ENCODE data around the gene LRRC4C.

LRRC4C gene

GRCh38 chr11:41457216-41458014, 2.0 kb downstream of the LRRC4C start:
- no peak for DNase-seq (ENCODE audit: low spot score)
- H3K27ac ChIP-seq: no peak overlapping the region
- no peak for TF ChIP-seq CTCF (conservative IDR thresholded peaks at IDR 0.05; ENCODE audit: low read depth)
- ChIA-PET POLR2A (ENCODE audit: low non-redundant PET) (no interaction called here), CTCF (interaction anchor here (0.7 kb wide), 1 partner anchor 155 kb away, joined by 3 read pairs; no protein-coding TSS in a partner anchor)

- no peak for DNase-seq (ENCODE audit: low spot score)
- H3K27ac ChIP-seq: no peak overlapping the region
- ChIA-PET CTCF (interaction anchor here (0.6 kb wide), 1 partner anchor 484 kb away, joined by 3 read pairs; no protein-coding TSS in a partner anchor), POLR2A (ENCODE audit: low non-redundant PET) (no interaction called here)
- no peak for TF ChIP-seq CTCF (conservative IDR thresholded peaks at IDR 0.05; ENCODE audit: low read depth)
Observed at GRCh38 chr11:41456269-41456668, 3.2 kb downstream of the LRRC4C start.

- no peak overlapping the region for H3K27ac ChIP-seq
- ChIA-PET CTCF (no interaction called here), POLR2A (ENCODE audit: low non-redundant PET) (no interaction called here)
- DNase-seq (ENCODE audit: low spot score): no peak
- no peak for TF ChIP-seq CTCF (conservative IDR thresholded peaks at IDR 0.05; ENCODE audit: low read depth)
Observed at GRCh38 chr11:41451011-41451410, 8.4 kb downstream of the LRRC4C start.

GRCh38 chr11:41449483-41450050, 9.9 kb downstream of the LRRC4C start:
- ChIA-PET POLR2A (ENCODE audit: low non-redundant PET) (interaction anchor here (0.6 kb wide), 1 partner anchor 221 kb away, joined by 7 read pairs; no protein-coding TSS in a partner anchor), CTCF (interaction anchor here (0.6 kb wide), 1 partner anchor 1834 kb away, joined by 4 read pairs; no protein-coding TSS in a partner anchor)
- TF ChIP-seq CTCF (conservative IDR thresholded peaks at IDR 0.05; ENCODE audit: low read depth): no peak
- no peak overlapping the region for H3K27ac ChIP-seq
- no peak for DNase-seq (ENCODE audit: low spot score)

GRCh38 chr11:41446566-41446965, 12.9 kb downstream of the LRRC4C start:
- ChIA-PET CTCF (no interaction called here), POLR2A (ENCODE audit: low non-redundant PET) (no interaction called here)
- no peak for DNase-seq (ENCODE audit: low spot score)
- no peak overlapping the region for H3K27ac ChIP-seq
- no peak for TF ChIP-seq CTCF (conservative IDR thresholded peaks at IDR 0.05; ENCODE audit: low read depth)

GRCh38 chr11:41446107-41446506, 13.3 kb downstream of the LRRC4C start:
- CTCF ChIA-PET: no interaction called here
- TF ChIP-seq CTCF (conservative IDR thresholded peaks at IDR 0.05; ENCODE audit: low read depth): no peak
- POLR2A ChIA-PET (ENCODE audit: low non-redundant PET): no interaction called here
- no peak for DNase-seq (ENCODE audit: low spot score)
- no peak overlapping the region for H3K27ac ChIP-seq
